ENCODE measurements around the gene IFNA16. TPM values are rescaled to one million over a fixed set of nuclear protein-coding genes. Genes with fewer than 3 reads are reported as not detected.
"Not testable (repeated sequence)": the region's sequence is repeated elsewhere in the genome, so short reads cannot be mapped to it uniquely, and the experiment has no call there.

The IFNA16 gene
- total RNA-seq, 1 experiment from 2014 or later = not detected

- not testable (repeated sequence) for H3K9me3 ChIP-seq (ENCODE audit: control insufficient read depth, low read depth, low read length); H3K56ac ChIP-seq (ENCODE audit: insufficient read length, low read depth, low read length); H2BK15ac ChIP-seq (ENCODE audit: low read depth, low read length); H3K27ac Mint-ChIP-seq; H3K4ac ChIP-seq (ENCODE audit: low read depth, low read length); H2BK120ac ChIP-seq (ENCODE audit: low read depth, low read length, poor library complexity, severe bottlenecking); H3K9me3 Mint-ChIP-seq; H2AK5ac ChIP-seq (ENCODE audit: insufficient read length, low read length); H3K23me2 ChIP-seq (ENCODE audit: insufficient read length, low read depth, low read length, poor library complexity, severe bottlenecking); H2BK5ac ChIP-seq (ENCODE audit: insufficient read length, low read length); H4K8ac ChIP-seq (replicated peaks; ENCODE audit: insufficient read length, low read depth, low read length); H4K91ac ChIP-seq (ENCODE audit: insufficient read length, low read depth, low read length); H4K20me1 ChIP-seq (ENCODE audit: control insufficient read depth, insufficient read depth, insufficient read length); H3K79me1 ChIP-seq (ENCODE audit: insufficient read depth, low read depth, low read length, poor library complexity, severe bottlenecking); H2BK12ac ChIP-seq (ENCODE audit: insufficient read length, low read depth, low read length); H3K23ac ChIP-seq (ENCODE audit: insufficient read length, low read depth, low read length); H3K4me3 Mint-ChIP-seq; H2AFZ ChIP-seq (ENCODE audit: low read length); H3K18ac ChIP-seq (ENCODE audit: insufficient read length, low read depth, low read length); H3K9ac ChIP-seq (ENCODE audit: extremely low read depth, insufficient read length, low read length); H2BK20ac ChIP-seq (ENCODE audit: low read depth, low read length, poor library complexity, severe bottlenecking); H3K79me2 ChIP-seq (ENCODE audit: insufficient read depth, low read length); H3K4me1 Mint-ChIP-seq; H3K14ac ChIP-seq (ENCODE audit: insufficient read depth, low read length); H3K36me3 Mint-ChIP-seq (ENCODE audit: insufficient read depth in 1 of 3, low read depth in 3 of 3); H3K4me2 ChIP-seq (ENCODE audit: insufficient read depth, insufficient read length, low read length); H4K5ac ChIP-seq (ENCODE audit: insufficient read length, low read depth, low read length); H3K27me3 ChIP-seq (ENCODE audit: insufficient read depth, low read length); H3K27ac ChIP-seq (ENCODE audit: insufficient read length, low read depth, low read length); H3K4me1 ChIP-seq (ENCODE audit: insufficient read depth, low read length); H3T11ph ChIP-seq (ENCODE audit: low read length)
- peak; percentile 27 for DNase-seq
- WGBS (ENCODE audit: extremely low coverage, insufficient read length, low lambda C conversion rate) = no CpG with 5 or more reads among the region's 5 CpGs
- peak; percentile 60 for TF ChIP-seq CTCF (conservative IDR thresholded peaks at IDR 0.05)
- peaks cover 19% of the 10 kb centered on the region for H3K27me3 Mint-ChIP-seq (ENCODE audit: low read depth)
These were observed 3.4 kb downstream of the IFNA16 start for GRCh38 chr9:21213411-21214326.

- not testable (repeated sequence) for H3K9me3 ChIP-seq (ENCODE audit: control insufficient read depth, low read depth, low read length); H3K36me3 Mint-ChIP-seq (ENCODE audit: insufficient read depth in 1 of 3, low read depth in 3 of 3); H3K27me3 ChIP-seq (ENCODE audit: insufficient read depth, low read length); H2BK20ac ChIP-seq (ENCODE audit: low read depth, low read length, poor library complexity, severe bottlenecking); H3K9ac ChIP-seq (ENCODE audit: extremely low read depth, insufficient read length, low read length); H3K23ac ChIP-seq (ENCODE audit: insufficient read length, low read depth, low read length); H3K23me2 ChIP-seq (ENCODE audit: insufficient read length, low read depth, low read length, poor library complexity, severe bottlenecking); H3K27ac Mint-ChIP-seq; H2BK12ac ChIP-seq (ENCODE audit: insufficient read length, low read depth, low read length); H3K4me1 ChIP-seq (ENCODE audit: insufficient read depth, low read length); H3K79me1 ChIP-seq (ENCODE audit: insufficient read depth, low read depth, low read length, poor library complexity, severe bottlenecking); H2BK15ac ChIP-seq (ENCODE audit: low read depth, low read length); H4K91ac ChIP-seq (ENCODE audit: insufficient read length, low read depth, low read length); H3K4ac ChIP-seq (ENCODE audit: low read depth, low read length); H2BK5ac ChIP-seq (ENCODE audit: insufficient read length, low read length); H3K4me1 Mint-ChIP-seq; H3K9me3 Mint-ChIP-seq; DNase-seq; H2AFZ ChIP-seq (ENCODE audit: low read length); H3K27ac ChIP-seq (ENCODE audit: insufficient read length, low read depth, low read length); H4K5ac ChIP-seq (ENCODE audit: insufficient read length, low read depth, low read length); H3T11ph ChIP-seq (ENCODE audit: low read length); H2AK5ac ChIP-seq (ENCODE audit: insufficient read length, low read length); H3K18ac ChIP-seq (ENCODE audit: insufficient read length, low read depth, low read length); H3K14ac ChIP-seq (ENCODE audit: insufficient read depth, low read length); H4K8ac ChIP-seq (replicated peaks; ENCODE audit: insufficient read length, low read depth, low read length); H3K56ac ChIP-seq (ENCODE audit: insufficient read length, low read depth, low read length); H2BK120ac ChIP-seq (ENCODE audit: low read depth, low read length, poor library complexity, severe bottlenecking); H4K20me1 ChIP-seq (ENCODE audit: control insufficient read depth, insufficient read depth, insufficient read length); H3K79me2 ChIP-seq (ENCODE audit: insufficient read depth, low read length); H3K4me2 ChIP-seq (ENCODE audit: insufficient read depth, insufficient read length, low read length); H3K4me3 Mint-ChIP-seq
- WGBS (ENCODE audit: extremely low coverage, insufficient read length, low lambda C conversion rate) = no CpG with 5 or more reads among the region's 2 CpGs
- H3K27me3 Mint-ChIP-seq (ENCODE audit: low read depth) = peaks cover 14% of the 10 kb centered on the region
These were observed 5.0 kb downstream of the IFNA16 start for GRCh38 chr9:21212160-21212559.
